ENCODE data around the gene CREM.

CREM gene

GRCh38 chr10:35246770-35247343, 120.2 kb downstream of the CREM start:
- no peaks in the 10 kb centered on the region for H3K9me3 ChIP-seq (ENCODE audit: control extremely low read depth in 1 of 5, control insufficient read depth in 4 of 5, insufficient read depth in 2 of 5, low read depth in 1 of 5, low read length in 4 of 5)
- 98% methylated on average over 5 of the region's 8 CpGs for WGBS (ENCODE audit: insufficient coverage)
- CTCF ChIA-PET, result interaction anchor here (0.9 kb wide), 1 partner anchor 316 kb away, joined by 3 read pairs; no protein-coding TSS in a partner anchor
- H3K4me3 ChIP-seq (ENCODE audit: control insufficient read depth in 1 of 7, extremely low read depth in 1 of 7, insufficient read depth in 4 of 7, low read depth in 2 of 7, low read length in 6 of 7), result no peak overlapping the region
- no peak for DNase-seq
- POLR2A ChIA-PET, result interaction anchor here (0.6 kb wide), 1 partner anchor 386 kb away, joined by 3 read pairs; no protein-coding TSS in a partner anchor
- H3K27me3 ChIP-seq (replicated peaks in 2 of 5; ENCODE audit: control insufficient read depth in 4 of 5, insufficient read depth in 5 of 5, low read length in 4 of 5), result peaks cover 0 to 2% (median 0%) of the 10 kb centered on the region in 5 experiments
- no peaks in the 10 kb centered on the region for H3K36me3 ChIP-seq (ENCODE audit: control insufficient read depth in 4 of 4, insufficient read depth in 4 of 4, low read length in 3 of 4)
- no peak overlapping the region for H3K27ac ChIP-seq (ENCODE audit: insufficient read depth in 1 of 2, low read depth in 1 of 2, low read length in 2 of 2, poor library complexity in 1 of 2, severe bottlenecking in 2 of 2)
- no peaks in the 10 kb centered on the region for H3K4me1 ChIP-seq (ENCODE audit: control extremely low read depth in 1 of 4, control insufficient read depth in 4 of 4, insufficient read depth in 4 of 4, low read length in 3 of 4)

- no peaks in the 10 kb centered on the region for H3K36me3 ChIP-seq (ENCODE audit: control insufficient read depth in 4 of 4, insufficient read depth in 4 of 4, low read length in 3 of 4)
- no peak overlapping the region for H3K27ac ChIP-seq (ENCODE audit: insufficient read depth in 1 of 2, low read depth in 1 of 2, low read length in 2 of 2, poor library complexity in 1 of 2, severe bottlenecking in 2 of 2)
- ChIA-PET CTCF (interaction anchor here (0.6 to 0.7 kb wide), 2 partner anchors 29 to 320 kb away, joined by 3 read pairs; no protein-coding TSS in a partner anchor), POLR2A (no interaction called here)
- peaks cover 0 to 2% (median 0%) of the 10 kb centered on the region in 5 experiments for H3K27me3 ChIP-seq (replicated peaks in 2 of 5; ENCODE audit: control insufficient read depth in 4 of 5, insufficient read depth in 5 of 5, low read length in 4 of 5)
- WGBS (ENCODE audit: insufficient coverage), result 97% methylated on average over 3 of the region's 6 CpGs
- no peak for DNase-seq
- no peak overlapping the region for H3K4me3 ChIP-seq (ENCODE audit: control insufficient read depth in 1 of 7, extremely low read depth in 1 of 7, insufficient read depth in 4 of 7, low read depth in 2 of 7, low read length in 6 of 7)
- no peaks in the 10 kb centered on the region for H3K4me1 ChIP-seq (ENCODE audit: control extremely low read depth in 1 of 4, control insufficient read depth in 4 of 4, insufficient read depth in 4 of 4, low read length in 3 of 4)
- no peaks in the 10 kb centered on the region for H3K9me3 ChIP-seq (ENCODE audit: control extremely low read depth in 1 of 5, control insufficient read depth in 4 of 5, insufficient read depth in 2 of 5, low read depth in 1 of 5, low read length in 4 of 5)
These were observed 124.9 kb downstream of the CREM start for GRCh38 chr10:35251373-35252100.

- ChIA-PET POLR2A (no interaction called here), CTCF (no interaction called here)
- Histone ChIP-seq H3K4me1 (ENCODE audit: control extremely low read depth in 1 of 4, control insufficient read depth in 4 of 4, insufficient read depth in 4 of 4, low read length in 3 of 4) (no peaks in the 10 kb centered on the region), H3K27ac (ENCODE audit: insufficient read depth in 1 of 2, low read depth in 1 of 2, low read length in 2 of 2, poor library complexity in 1 of 2, severe bottlenecking in 2 of 2) (no peak overlapping the region), H3K27me3 (replicated peaks in 2 of 5; ENCODE audit: control insufficient read depth in 4 of 5, insufficient read depth in 5 of 5, low read length in 4 of 5) (no peaks in the 10 kb centered on the region), H3K4me3 (ENCODE audit: control insufficient read depth in 1 of 7, extremely low read depth in 1 of 7, insufficient read depth in 4 of 7, low read depth in 2 of 7, low read length in 6 of 7) (no peak overlapping the region), H3K36me3 (ENCODE audit: control insufficient read depth in 4 of 4, insufficient read depth in 4 of 4, low read length in 3 of 4) (no peaks in the 10 kb centered on the region), H3K9me3 (ENCODE audit: control extremely low read depth in 1 of 5, control insufficient read depth in 4 of 5, insufficient read depth in 2 of 5, low read depth in 1 of 5, low read length in 4 of 5) (peaks cover 0 to 9% (median 1%) of the 10 kb centered on the region in 5 experiments)
- DNase-seq, result no peak
- WGBS (ENCODE audit: insufficient coverage), result 100% methylated on average over 2 of the region's 3 CpGs
These were observed 130.7 kb downstream of the CREM start for GRCh38 chr10:35257057-35257983.

- ChIA-PET CTCF (no interaction called here), POLR2A (no interaction called here)
- H3K4me1 ChIP-seq (ENCODE audit: control extremely low read depth in 1 of 4, control insufficient read depth in 4 of 4, insufficient read depth in 4 of 4, low read length in 3 of 4), result no peaks in the 10 kb centered on the region
- H3K27me3 ChIP-seq (replicated peaks in 2 of 5; ENCODE audit: control insufficient read depth in 4 of 5, insufficient read depth in 5 of 5, low read length in 4 of 5), result no peaks in the 10 kb centered on the region
- peak in 2 of 3 donors; percentile 37 to 51 for DNase-seq
- no peak overlapping the region for H3K4me3 ChIP-seq (ENCODE audit: control insufficient read depth in 1 of 7, extremely low read depth in 1 of 7, insufficient read depth in 4 of 7, low read depth in 2 of 7, low read length in 6 of 7)
- no peaks in the 10 kb centered on the region for H3K36me3 ChIP-seq (ENCODE audit: control insufficient read depth in 4 of 4, insufficient read depth in 4 of 4, low read length in 3 of 4)
- peaks cover 0 to 9% (median 1%) of the 10 kb centered on the region in 5 experiments for H3K9me3 ChIP-seq (ENCODE audit: control extremely low read depth in 1 of 5, control insufficient read depth in 4 of 5, insufficient read depth in 2 of 5, low read depth in 1 of 5, low read length in 4 of 5)
- H3K27ac ChIP-seq (ENCODE audit: insufficient read depth in 1 of 2, low read depth in 1 of 2, low read length in 2 of 2, poor library complexity in 1 of 2, severe bottlenecking in 2 of 2), result no peak overlapping the region
- WGBS (ENCODE audit: insufficient coverage), result 89% methylated on average over 2 of the region's 3 CpGs
These were observed 133.2 kb downstream of the CREM start for GRCh38 chr10:35259769-35260397.

- WGBS (ENCODE audit: insufficient coverage), result 100% methylated on average over 1 of the region's 5 CpGs
- no peaks in the 10 kb centered on the region for H3K36me3 ChIP-seq (ENCODE audit: control insufficient read depth in 4 of 4, insufficient read depth in 4 of 4, low read length in 3 of 4)
- H3K9me3 ChIP-seq (ENCODE audit: control extremely low read depth in 1 of 5, control insufficient read depth in 4 of 5, insufficient read depth in 2 of 5, low read depth in 1 of 5, low read length in 4 of 5), result peaks cover 0 to 6% (median 1%) of the 10 kb centered on the region in 5 experiments
- ChIA-PET CTCF (no interaction called here), POLR2A (no interaction called here)
- peaks cover 0 to 2% (median 0%) of the 10 kb centered on the region in 4 experiments for H3K4me1 ChIP-seq (ENCODE audit: control extremely low read depth in 1 of 4, control insufficient read depth in 4 of 4, insufficient read depth in 4 of 4, low read length in 3 of 4)
- no peaks in the 10 kb centered on the region for H3K27me3 ChIP-seq (replicated peaks in 2 of 5; ENCODE audit: control insufficient read depth in 4 of 5, insufficient read depth in 5 of 5, low read length in 4 of 5)
- no peak overlapping the region for H3K27ac ChIP-seq (ENCODE audit: insufficient read depth in 1 of 2, low read depth in 1 of 2, low read length in 2 of 2, poor library complexity in 1 of 2, severe bottlenecking in 2 of 2)
- no peak for DNase-seq
- no peak overlapping the region for H3K4me3 ChIP-seq (ENCODE audit: control insufficient read depth in 1 of 7, extremely low read depth in 1 of 7, insufficient read depth in 4 of 7, low read depth in 2 of 7, low read length in 6 of 7)
These were observed 135.8 kb downstream of the CREM start for GRCh38 chr10:35262436-35262835.

All from common myeloid progenitor, CD34-positive (primary cell).